GM23338 (cell line): ENCODE data around the gene NKAIN2.

Experiments used
- CREB1 ChIP-seq: fragments of 250-450 bp; sonication (Bioruptor Pico); IDR thresholded peaks from 2 replicates; pipeline ENCODE4 v1.5.0; 2020; ENCODE audit warnings: low read depth, mild to moderate bottlenecking, moderate library complexity
- EZH2 ChIP-seq: fragments of 200-600 bp; sonication (generic); IDR thresholded peaks from one replicate; pipeline ENCODE4 v1.8.0; 2017; ENCODE audit warnings: antibody characterized with exemption, mild to moderate bottlenecking, low read depth; ENCODE audit not compliant: unreplicated experiment
- EZH2phosphoT487 ChIP-seq: fragments of 200-600 bp; sonication (generic); IDR thresholded peaks from one replicate; pipeline ENCODE4 v1.8.1; 2018; ENCODE audit warnings: antibody characterized with exemption; ENCODE audit not compliant: unreplicated experiment
- POLR2AphosphoS5 ChIP-seq: IDR thresholded peaks from 2 replicates; pipeline ENCODE4 v1.6.1; 2016; ENCODE audit warnings: antibody characterized with exemption, low read depth
- TF ChIP-seq, protein P1 (sequence below), 2 experiments: fragments of 200-600 bp in 1 of 2; sonication (generic) in 1 of 2; conservative IDR thresholded peaks; 2 replicates each; pipeline versions ENCODE4 v1.5.1 to v1.6.1; 2016 to 2017; ENCODE audit warnings: antibody characterized with exemption in 2 of 2, low read depth in 2 of 2, mild to moderate bottlenecking in 2 of 2, moderate library complexity in 1 of 2

GRCh38 chr6:123804014-123804786 lies 535 bp downstream of the NKAIN2 start:
- TF ChIP-seq, protein P1, sequence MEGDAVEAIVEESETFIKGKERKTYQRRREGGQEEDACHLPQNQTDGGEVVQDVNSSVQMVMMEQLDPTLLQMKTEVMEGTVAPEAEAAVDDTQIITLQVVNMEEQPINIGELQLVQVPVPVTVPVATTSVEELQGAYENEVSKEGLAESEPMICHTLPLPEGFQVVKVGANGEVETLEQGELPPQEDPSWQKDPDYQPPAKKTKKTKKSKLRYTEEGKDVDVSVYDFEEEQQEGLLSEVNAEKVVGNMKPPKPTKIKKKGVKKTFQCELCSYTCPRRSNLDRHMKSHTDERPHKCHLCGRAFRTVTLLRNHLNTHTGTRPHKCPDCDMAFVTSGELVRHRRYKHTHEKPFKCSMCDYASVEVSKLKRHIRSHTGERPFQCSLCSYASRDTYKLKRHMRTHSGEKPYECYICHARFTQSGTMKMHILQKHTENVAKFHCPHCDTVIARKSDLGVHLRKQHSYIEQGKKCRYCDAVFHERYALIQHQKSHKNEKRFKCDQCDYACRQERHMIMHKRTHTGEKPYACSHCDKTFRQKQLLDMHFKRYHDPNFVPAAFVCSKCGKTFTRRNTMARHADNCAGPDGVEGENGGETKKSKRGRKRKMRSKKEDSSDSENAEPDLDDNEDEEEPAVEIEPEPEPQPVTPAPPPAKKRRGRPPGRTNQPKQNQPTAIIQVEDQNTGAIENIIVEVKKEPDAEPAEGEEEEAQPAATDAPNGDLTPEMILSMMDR (conservative IDR thresholded peaks at IDR 0.05; ENCODE audit: low read depth in 2 of 2), result no peak
- TF ChIP-seq POLR2AphosphoS5 (no peak), EZH2 (no peak), CREB1 (CRISPR knock-in tag) (no peak), EZH2phosphoT487 (no peak)
